Brain pericyte (primary cell): ENCODE results near the gene EYS.

Source experiments
- DNase-seq: peaks from one replicate; pipeline ENCODE4 v3.0.0-alpha.2; 2012; ENCODE audit warnings: low read depth, low spot score

The EYS gene

DNA sequence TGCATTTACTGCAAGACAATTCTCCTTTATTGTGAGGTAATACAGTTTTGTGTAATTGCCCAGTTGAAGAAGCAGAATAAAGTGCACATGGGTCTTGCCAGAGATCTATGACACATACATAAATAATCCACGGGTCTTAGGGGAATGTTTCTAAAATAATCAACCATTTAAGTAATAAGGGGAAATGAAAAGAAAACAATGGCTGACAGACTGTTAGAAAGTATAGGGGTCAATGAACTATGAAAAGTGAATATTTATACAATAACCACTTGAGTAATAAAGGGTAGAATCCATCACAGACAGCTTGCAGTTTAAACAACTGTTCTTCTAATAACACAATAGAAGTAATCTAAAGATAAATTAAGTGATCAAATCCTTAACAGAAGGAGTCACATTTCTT, 477.2 kb downstream of the EYS start:
- DNase-seq: peak; percentile 10

GRCh38 chr6:65221153-65221552, 485.9 kb downstream of the EYS start:
- no peak for DNase-seq

DNA sequence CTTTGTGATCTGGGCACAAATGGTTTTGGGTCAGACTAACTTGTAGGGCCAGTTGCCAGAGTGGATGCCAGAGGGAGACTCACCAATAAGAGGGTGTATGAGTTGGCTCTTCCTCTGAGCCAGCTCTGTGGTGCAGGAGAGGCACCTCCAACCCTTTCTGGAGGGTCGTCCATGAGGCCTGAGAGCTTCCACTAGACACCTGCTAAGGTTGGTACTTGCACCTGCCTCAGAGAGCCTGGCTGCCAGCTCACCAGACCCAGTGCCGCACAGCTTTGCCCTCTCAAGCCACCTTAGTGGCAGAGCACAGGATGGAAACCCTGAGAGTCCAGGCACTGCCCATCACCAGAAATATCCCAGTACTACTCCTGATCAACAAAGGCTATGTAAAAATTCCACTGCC, 504.3 kb downstream of the EYS start:
- DNase-seq: no peak

GRCh38 chr6:65199683-65200082, 507.3 kb downstream of the EYS start:
- DNase-seq: no peak

DNA sequence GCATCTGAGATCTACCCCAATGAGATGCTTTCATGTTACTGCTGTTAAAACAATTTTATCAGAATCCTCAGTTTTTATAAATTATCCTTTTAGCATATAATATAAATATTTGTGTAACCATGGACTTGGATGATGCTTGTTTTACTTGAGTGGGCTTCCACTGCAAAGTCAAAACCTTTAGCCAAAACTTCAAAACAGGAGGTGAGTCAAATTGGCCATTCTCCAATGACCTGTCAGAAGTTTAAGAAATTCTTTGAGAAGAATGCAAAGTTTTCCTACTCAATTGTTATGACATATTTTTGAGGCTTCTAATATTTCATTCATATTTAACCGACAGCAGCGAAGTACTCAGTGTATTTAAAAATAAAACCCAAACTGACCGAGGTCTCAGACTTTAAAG, 507.9 kb downstream of the EYS start:
- DNase-seq: no peak

DNA sequence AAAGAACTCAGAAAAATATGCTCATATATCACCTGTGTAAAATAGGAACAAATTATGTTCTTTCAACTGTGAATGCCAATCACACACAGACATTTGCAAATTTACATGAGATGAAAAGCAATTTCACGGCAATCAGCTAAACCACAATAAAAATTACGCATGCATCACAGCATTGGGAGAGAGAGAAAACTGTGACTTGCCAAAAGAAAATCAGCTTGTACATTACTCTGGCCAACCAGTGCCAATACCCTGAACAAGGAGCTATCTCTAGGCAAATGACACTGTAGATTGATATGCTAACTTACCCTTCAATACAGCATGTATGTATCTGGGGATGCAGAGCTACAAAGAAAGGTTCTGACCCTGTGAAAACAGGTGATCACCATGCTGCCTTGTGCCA, 515.6 kb downstream of the EYS start:
- DNase-seq: no peak

DNA sequence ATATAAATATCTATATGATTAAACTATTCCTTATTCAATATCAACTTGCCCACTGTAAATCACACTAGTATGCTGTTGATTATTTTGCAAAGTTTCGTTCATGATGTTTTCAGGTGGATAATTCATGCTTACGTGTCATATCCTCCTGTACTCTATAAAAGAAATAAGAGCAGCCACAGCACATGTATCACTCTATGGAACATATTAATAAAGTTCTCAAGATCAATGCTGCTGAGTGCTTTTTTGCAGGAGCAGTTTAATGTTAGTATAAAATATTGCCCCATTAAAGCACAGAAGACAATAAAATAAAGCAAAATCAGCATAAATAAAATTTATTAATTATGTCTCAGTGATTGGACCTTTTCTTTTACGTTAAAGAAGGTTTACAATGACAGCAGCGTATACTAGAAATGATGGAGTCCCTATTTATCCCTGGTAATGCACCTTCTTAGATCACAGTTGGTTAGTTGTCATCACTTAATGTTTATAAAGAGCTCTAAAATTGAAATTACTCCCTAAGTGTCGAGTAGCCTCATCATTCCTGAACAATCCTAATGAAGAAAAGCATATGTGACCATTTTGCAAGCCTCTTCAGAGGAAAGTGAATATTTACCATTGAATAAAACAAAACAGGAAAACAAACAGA, 517.7 kb downstream of the EYS start:
- no peak for DNase-seq

DNA sequence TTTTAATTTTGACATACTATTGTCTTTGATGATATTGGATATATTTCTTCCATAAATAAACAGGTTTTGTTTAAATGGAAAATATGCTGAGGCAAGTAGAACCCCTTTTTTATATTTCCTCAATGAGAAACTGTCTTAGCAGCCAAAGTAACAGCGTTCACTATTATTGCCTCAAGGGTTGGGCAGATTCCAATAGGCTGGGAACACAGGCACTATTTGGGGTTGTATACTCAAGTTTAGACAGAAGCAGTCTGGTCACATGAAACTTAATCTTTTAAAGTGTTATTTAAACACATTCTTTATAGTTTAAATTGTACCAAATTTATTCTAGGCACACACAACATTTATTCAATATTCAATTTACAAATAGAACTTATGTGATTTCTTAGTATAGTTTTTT, 520.2 kb downstream of the EYS start:
- DNase-seq: no peak

GRCh38 chr6:65182681-65183080, 524.3 kb downstream of the EYS start:
- DNase-seq: peak; percentile 40

DNA sequence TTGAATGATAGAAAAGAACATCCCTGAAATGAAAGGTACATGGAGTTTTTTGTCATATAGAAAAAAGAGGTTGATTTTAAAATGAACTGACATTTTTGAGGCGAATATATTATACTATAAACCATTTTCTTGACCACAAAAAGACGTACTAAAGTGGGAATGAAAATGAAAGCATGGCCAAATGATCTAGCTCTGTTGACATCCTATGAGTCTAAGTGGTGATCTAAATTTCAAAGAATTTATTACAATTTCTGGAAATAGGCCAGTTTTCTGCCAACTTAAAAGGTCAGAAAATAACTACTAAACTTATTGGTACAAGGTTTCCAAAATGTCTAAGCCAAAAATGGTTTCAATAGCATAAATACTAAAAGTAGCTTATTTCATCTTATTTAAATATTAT, 536.8 kb downstream of the EYS start:
- no peak for DNase-seq

DNA sequence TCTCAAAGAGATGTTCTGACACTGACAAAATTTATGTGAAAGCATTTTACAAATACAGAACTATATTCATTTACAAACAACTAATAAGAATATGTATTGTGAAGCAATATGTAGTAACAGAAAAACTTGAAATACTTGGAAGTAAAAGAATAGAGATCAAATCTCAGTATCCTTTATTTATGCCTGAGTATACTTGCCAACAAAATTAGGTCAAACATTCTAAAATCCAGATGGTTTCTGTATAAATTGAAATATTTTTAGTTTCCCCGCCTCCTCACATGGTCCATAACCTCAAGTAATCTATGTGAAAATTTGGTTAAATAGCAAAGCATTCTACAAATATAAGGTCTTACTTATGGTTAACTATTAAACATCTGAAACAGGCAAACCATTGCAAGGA, 545.4 kb downstream of the EYS start:
- no peak for DNase-seq

GRCh38 chr6:65157025-65157424, 550.0 kb downstream of the EYS start:
- no peak for DNase-seq

- no peak for DNase-seq
Measured at GRCh38 chr6:65155083-65155482, 551.9 kb downstream of the EYS start.

DNA sequence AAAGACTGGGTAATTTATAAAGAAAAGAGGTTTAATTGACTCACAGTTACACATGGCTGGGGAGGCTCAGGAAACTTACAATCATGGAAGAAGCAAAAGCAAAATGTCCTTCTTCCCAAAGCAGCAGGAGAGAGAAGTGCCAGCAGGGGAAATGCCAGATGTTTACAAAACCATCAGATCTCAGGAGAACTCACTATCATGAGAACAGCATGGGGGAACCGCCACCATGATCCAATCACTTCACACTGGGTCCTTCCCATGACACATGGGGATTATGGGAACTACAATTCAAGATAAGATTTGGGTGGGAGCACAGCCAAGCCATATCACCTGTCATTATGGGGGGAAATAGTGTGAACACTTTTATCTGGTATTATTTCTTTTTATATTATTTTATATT, 557.2 kb downstream of the EYS start:
- no peak for DNase-seq

DNA sequence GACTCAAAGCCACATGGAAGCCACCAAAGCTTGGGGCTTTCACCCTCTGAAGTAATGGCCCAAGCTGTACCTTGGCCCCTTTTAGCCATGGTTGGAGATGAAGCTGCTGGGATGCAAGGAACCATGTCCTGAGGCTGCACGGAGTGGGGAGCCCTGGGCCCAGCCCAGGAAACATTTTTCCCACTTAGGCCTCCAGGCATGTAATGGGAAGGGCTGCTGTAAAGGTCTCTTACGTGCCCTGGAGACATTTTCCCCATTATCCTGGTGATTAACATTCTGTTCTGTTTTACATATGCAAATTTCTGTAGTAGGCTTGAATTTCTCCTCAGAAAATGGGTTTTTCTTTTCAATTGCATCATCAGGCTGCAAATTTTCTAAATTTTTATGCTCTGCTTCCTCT, 558.2 kb downstream of the EYS start:
- DNase-seq: no peak

- no peak for DNase-seq
Measured at GRCh38 chr6:65135567-65135966, 571.5 kb downstream of the EYS start.

DNA sequence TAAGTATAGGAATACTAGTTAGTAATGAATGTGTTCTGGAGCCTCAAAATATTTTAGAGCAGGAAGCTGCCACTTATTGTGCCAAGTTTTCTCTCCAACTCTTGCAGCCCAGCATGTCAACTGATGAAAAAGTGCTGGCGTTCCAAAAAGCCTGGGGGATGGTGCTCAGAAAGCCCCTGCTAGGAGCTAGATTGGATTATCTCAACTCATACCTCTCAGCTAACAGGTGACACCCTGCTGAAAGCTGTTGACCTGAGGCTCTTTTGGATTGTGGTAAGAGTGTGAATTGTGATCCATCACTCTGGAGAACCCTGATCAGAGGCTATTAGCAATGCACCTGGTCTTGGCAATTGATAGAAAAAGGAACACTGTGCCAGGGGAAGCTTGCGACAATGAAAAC, 580.4 kb downstream of the EYS start:
- no peak for DNase-seq

DNA sequence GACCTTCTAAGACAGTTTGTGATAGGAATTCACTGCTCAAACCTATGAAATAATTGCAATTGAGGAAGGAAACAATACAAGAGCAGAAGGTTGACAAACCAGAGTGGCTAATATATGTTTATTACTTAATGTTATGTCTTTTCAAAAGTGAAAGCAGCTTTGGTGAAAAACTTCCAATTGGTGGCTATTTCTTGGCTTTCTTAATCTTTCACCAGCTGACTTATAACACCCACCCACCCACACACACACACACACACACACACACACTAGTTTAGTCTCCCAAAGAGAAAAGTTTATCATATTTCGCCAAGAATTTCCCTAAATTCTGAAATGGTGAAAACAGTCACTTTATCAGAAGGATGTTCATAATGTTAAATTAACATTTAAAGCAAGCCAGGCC, 583.5 kb downstream of the EYS start:
- DNase-seq: no peak

DNA sequence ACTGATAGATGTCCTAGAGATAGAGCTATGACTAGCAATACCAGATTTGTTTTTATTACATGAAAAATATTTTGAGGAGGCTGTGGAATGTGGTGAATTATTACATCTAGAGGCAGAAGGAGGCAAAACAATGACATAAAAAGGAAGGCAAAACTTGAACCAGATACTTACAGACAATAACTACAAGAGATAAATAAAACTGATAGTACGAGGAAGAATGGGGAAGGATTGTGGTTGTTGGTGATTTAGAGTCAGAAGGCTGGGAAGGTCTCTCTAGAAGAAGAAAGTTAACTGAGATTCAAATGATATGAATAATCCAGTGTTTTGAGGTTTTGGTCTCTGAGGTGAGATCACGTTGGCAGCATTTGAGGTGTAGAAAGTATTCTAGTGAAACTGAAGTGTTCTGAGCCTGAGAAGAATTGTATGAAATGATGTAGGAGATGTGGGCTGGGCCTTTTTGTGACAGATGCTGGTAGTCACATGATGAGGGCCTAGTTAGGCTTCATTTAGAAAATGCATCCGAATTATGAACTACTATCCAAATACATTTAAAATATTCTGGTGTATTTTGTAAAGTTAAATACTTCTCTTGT, 589.1 kb downstream of the EYS start:
- DNase-seq: no peak

DNA sequence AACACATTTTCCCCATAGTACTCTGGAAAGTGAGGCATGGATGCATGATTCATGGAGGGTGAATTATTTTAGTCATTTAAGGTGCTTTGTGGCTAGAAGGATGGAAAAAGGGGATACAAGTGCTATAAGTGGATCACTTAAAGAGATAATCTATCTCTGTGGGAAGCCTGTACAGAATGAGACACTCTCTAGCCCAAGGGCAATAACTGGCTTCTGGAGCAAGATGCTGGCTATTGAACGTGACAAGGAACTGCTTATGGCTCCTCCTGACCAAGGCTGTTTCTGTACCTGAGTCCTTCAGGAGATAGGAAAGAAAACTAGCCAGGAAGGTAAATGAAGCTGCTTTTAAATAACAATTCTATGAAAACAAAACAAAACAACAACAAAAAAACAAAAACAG, 590.7 kb downstream of the EYS start:
- DNase-seq: no peak

- no peak for DNase-seq
Measured at GRCh38 chr6:65113581-65113980, 593.4 kb downstream of the EYS start.

DNA sequence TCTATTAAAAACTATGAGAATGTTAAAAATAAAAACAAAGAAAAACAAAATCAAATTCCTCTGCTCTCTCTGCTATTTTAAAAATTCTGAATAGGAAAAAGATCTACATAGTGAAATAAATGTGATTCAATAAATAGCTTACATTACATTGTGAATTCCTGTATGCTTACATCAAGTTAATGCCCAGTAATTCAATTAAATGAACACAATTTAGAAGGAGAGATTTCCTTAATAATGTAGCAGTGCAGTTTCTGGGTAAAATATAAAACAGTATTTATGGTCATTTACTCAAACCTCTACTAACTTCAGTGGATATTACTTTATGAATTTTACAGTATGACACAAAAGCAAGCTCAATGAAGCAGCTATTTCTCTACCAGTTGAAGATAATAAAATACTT, 594.6 kb downstream of the EYS start:
- DNase-seq: no peak

DNA sequence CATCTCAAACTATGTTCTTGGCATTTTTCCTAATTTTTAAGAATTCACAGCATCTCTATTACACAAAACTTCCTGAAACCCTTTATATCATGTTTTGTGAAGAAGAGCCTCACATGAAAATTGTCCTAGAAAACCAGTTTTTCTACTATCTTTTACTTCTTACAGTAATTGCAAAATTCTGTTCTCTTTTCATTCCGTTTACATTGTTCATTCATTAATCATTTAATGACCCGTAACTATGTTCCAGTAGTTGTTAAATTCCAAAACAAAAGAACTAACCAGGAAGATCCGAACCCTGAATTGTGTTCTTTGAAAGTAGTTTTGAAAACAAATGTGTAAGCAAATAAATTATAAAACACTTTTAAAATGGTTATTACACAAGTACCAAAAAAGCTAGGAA, 597.0 kb downstream of the EYS start:
- no peak for DNase-seq

DNA sequence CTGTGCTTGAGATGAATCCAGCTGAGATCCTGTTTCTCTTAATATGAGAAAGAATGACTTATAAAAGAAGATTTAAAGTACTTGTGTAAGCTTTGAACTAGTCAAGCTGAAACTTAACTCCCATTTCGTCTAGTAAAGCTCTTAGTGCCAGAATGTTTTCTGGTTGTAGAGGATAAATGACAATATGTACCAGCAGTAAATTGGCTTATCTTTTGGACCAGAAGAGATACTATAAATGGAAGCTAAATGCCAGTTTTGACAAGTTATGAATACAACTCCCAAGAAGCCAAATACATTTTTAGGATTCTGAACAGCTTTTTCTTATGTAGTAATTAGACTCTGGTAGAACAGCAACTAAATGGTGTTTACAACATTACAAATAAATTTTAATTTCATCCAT, 608.7 kb downstream of the EYS start:
- DNase-seq: no peak
